ENCODE results near the gene AKR7A3. TPM values are rescaled to one million over a fixed set of nuclear protein-coding genes. Genes with fewer than 3 reads are reported as not detected.

The AKR7A3 gene
- total RNA-seq, 4 donors from 2014 or later = 0.50 to 2.4 (median 2.0) TPM

- H3K9me3 ChIP-seq = no peaks in the 10 kb centered on the region
- no peaks in the 10 kb centered on the region for H3K27me3 ChIP-seq
- TF ChIP-seq CTCF (IDR thresholded peaks at IDR 0.05) = no peak
- no peak for TF ChIP-seq POLR2A (IDR thresholded peaks at IDR 0.05)
- DNase-seq = no peak
- H3K27ac ChIP-seq = peak overlapping the region in 1 of 4 donors; percentile 87
- no peak overlapping the region for H3K4me3 ChIP-seq
- H3K36me3 ChIP-seq = peaks cover 0 to 23% (median 0%) of the 10 kb centered on the region in 3 donors
- WGBS, 2 donors = 64 to 70% methylated on average over 4 to 8 of the region's 10 CpGs
- intact Hi-C loops (cut with DNase I) = no loop called here
- peaks cover 16 to 60% (median 17%) of the 10 kb centered on the region in 3 donors for H3K4me1 ChIP-seq
These were observed 25.7 kb upstream of the AKR7A3 start for GRCh38 chr1:19313961-19314882.

- no peak for TF ChIP-seq CTCF (IDR thresholded peaks at IDR 0.05)
- no peak for TF ChIP-seq POLR2A (IDR thresholded peaks at IDR 0.05)
- peak overlapping the region in 1 of 4 donors; percentile 87 for H3K27ac ChIP-seq
- H3K36me3 ChIP-seq = peaks cover 0 to 21% (median 0%) of the 10 kb centered on the region in 3 donors
- DNase-seq = no peak
- no peak overlapping the region for H3K4me3 ChIP-seq
- peaks cover 16 to 65% (median 17%) of the 10 kb centered on the region in 3 donors for H3K4me1 ChIP-seq
- no peaks in the 10 kb centered on the region for H3K9me3 ChIP-seq
- H3K27me3 ChIP-seq = no peaks in the 10 kb centered on the region
- 77 to 83% methylated on average over 4 of the region's 4 CpGs for WGBS, 2 donors
- intact Hi-C loops (cut with DNase I) = no loop called here
These were observed 25.0 kb upstream of the AKR7A3 start for GRCh38 chr1:19313636-19313959.

GRCh38 chr1:19312782-19313635 lies 24.4 kb upstream of the AKR7A3 start:
- peaks cover 16 to 66% (median 17%) of the 10 kb centered on the region in 3 donors for H3K4me1 ChIP-seq
- H3K27ac ChIP-seq = peak overlapping the region; percentile 85 to 92 (median 89)
- no peak for TF ChIP-seq CTCF (IDR thresholded peaks at IDR 0.05)
- H3K9me3 ChIP-seq = no peaks in the 10 kb centered on the region
- intact Hi-C loops (cut with DNase I) = no loop called here
- no peak for DNase-seq
- no peaks in the 10 kb centered on the region for H3K27me3 ChIP-seq
- H3K4me3 ChIP-seq = peak overlapping the region; percentile 71 to 98 (median 89)
- 47 to 56% methylated on average over 14 to 18 of the region's 20 CpGs for WGBS, 2 donors
- H3K36me3 ChIP-seq = peaks cover 4 to 21% (median 4%) of the 10 kb centered on the region in 3 donors

- Histone ChIP-seq H3K9me3 (no peaks in the 10 kb centered on the region), H3K4me1 (peaks cover 16 to 69% (median 17%) of the 10 kb centered on the region in 3 donors), H3K27ac (peak within 1 kb of the TSS; percentile 85 to 92 (median 89)), H3K27me3 (no peaks in the 10 kb centered on the region), H3K36me3 (peaks cover 8 to 21% (median 13%) of the 10 kb centered on the region in 3 donors), H3K4me3 (peak within 1 kb of the TSS; percentile 71 to 98 (median 89))
- intact Hi-C loops (cut with DNase I) = no loop called here
- 0% methylated on average over 2 to 12 of the region's 105 CpGs for WGBS, 2 donors
- TF ChIP-seq POLR2A (IDR thresholded peaks at IDR 0.05) = peak in 2 of 4 donors; percentile 26 to 79
- TF ChIP-seq CTCF (IDR thresholded peaks at IDR 0.05) = peak in 3 of 6 experiments; percentile 11 to 45 (median 23)
- peak; percentile 28 for DNase-seq
These were observed 23.6 kb upstream of the AKR7A3 start, which contains the start of the genes AKR7A2 and SLC66A1 for GRCh38 chr1:19311931-19312781. Gene AKR7A2, minus strand, starts transcription at chr1:19312144. Its CDS starts 20 bp downstream, at chr1:19312124. Gene SLC66A1, plus strand, starts transcription at chr1:19312326. Its CDS starts 5,352 bp downstream, at chr1:19317678.
